Activated CD8-positive, alpha-beta memory T cell treated with anti-CD3 and anti-CD28 coated beads, Interleukin-2, amount 50 U/mL, for 24 hours (primary cell): Measurements from ENCODE around the gene CCDC71L.

ENCODE experiments used
- DNase-seq: peaks from one replicate; pipeline ENCODE4 v3.0.0-alpha.2; 2020; ENCODE audit errors: extremely low read depth

The CCDC71L gene

DNA sequence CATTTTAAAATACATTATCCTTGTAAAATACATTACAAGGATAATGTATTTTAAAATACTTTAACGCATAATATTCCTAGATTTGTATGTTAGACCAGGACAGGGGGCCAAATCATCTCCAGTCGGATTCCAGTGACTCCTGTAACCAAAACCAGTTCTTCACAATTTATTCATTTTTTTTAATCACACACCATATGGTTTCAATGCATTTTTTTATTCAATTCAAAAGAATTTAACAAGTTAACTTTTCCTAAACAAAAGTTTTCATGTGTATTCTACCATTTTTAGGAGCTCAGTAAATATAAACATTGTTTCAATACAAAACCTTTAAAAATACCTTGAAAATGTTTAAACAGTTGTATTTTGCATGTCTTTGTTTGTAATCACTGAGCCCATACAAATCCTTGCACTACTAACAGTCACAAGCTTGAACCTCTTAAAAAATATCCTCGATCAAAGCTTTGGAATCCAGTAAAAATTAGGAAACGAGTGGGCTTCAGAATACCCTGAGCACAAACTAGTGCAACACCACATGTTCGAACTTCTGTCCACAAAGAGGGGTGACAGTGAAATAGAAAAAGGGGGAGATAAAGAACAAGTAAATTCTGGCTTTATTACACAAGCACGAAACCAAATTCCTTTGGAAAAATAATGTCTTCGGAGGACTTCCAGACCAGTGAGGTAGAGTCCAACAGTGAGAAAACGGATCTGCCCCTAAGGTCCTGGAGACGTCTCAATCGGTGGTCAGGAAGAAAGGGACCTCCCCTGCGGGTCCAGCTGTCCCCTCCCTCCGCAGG is 1.6 kb downstream of the CCDC71L start:
- no peak for DNase-seq

DNA sequence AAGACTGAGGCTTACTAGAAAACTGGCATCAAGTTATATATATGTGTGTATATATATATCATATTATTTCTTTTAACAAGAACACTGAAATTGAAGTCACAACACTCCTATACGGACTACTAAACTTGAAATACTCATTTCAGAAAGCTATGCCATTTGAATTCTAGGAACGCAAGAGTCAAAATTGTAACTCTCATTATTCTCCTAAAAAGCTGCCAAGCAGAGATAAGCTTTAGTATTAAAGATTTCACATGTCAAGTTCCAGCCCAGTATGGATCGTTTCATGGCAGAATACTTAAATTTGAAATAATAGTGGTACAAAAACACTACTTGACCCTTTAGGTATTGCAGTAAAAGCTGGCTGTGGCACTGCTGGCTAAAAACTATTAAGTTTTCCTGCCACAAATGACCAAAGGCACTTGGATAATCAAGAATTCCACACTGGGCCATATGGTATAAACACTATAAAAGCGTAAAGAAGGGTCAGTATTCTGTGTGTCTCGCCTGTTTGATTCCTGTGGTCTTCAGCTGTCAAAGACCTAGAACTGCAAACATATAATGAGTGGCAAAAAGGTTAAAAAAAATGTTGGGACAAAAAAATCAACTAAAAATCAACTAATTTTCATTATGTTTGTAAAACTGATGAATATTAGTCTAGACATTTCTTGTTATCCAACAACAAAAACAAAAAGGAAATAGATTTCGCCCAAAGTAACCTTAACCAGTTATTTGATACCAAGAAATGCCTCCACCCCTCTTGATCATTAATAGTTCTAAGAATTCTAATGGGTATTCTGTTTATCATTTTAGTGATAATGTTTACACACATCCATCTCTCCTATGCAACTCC is 2.4 kb downstream of the CCDC71L start:
- no peak for DNase-seq

DNA sequence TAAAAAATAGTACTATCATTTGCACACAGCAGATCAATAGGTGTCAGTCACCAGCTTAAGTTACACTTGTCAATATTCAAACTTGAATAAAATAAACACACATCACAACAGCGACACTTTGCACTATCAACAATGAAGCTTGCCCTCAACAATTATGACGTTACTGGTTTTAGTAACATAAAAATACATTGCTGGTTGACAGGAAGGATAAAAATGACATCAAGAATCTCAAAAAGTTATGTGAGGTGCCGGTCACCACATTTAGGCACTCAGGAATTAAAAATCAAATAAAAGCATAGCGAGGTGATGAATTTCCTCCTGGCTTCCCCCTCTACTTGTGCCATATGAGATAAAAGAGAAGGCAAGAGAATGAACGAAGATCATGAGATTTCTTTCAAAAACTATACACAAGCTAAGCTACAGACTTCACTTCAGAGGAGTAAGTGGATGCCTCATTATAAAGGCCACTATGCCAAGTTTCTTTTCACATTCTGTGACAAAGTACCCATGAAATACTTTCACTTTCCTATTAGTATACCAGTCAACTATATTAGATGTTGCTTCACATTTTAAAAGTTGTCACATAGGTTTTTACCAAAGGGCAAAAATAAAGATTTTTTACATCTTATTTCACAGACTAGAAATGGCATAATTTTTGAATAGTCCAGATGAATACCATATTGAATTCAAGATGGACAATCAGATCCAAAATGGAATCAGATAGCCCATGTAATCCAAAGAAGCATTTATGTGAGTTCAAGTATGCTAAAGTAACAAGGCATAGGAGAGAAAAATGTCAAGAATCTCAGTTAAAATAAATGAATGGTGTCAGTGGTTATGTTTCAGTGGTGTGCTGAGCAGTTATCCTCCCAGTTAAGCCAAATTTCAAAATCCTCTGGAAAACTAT is 3.6 kb downstream of the CCDC71L start:
- no peak for DNase-seq

DNA sequence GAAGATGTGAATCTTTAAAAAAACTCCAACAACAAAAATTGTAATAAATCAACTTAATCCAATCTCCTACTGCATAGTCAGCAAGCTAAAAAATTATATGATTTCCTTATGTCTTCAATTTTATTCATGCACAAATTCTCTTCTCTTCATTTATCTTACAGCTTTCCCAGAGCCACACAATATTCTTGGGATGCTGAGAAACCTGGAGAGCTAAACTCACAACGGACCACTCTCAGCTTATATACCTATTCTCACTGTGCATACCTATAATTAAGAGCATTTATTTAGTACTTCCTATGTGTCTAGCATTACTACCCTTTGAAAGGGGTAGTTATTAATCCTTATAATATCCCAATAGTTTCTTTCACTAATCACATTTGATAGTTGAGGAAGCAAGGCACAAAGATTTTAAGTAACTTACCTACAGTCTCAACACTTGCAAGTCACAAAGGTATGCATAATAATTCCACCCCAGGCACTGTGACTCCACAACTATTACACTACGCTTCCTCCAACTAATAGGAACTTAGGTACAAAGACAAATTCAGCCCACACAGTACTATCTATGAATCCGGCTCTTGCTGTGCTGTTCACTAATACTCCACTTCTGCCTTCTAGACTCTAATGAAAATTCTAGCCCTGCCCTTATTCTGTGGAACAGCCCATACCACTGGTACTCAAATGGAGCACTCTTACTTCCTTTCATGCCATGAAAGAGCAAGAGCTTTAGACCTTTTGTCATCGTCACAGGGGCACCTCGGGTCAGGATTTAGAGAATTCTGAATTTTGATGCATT is 5.1 kb downstream of the CCDC71L start:
- no peak for DNase-seq

DNA sequence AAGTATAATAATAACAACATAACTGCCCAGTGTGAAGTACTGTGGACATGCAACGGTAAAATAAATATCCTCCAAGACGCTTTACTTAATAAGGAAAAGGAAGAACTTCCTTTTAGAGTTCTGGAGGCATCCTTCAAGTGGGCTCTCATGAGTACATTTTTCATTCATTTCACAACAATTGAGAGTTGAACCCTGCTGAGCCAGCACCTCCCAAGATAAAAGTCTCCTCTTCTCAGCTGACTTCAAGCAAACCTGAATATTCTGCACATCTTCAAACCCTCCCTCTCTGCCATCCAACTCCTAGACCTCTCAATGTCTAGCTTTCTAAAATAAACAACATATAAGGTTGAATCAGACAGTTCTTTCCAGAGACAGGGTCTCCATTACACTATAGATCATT is 7.5 kb downstream of the CCDC71L start:
- no peak for DNase-seq

GRCh38 chr7:106652909-106653308 is 8.0 kb downstream of the CCDC71L start:
- no peak for DNase-seq

- no peak for DNase-seq
Observed at GRCh38 chr7:106652092-106652491, 8.9 kb downstream of the CCDC71L start.

- DNase-seq, result no peak
Observed at GRCh38 chr7:106646256-106646655, 14.7 kb downstream of the CCDC71L start.

GRCh38 chr7:106644999-106645398 is 16.0 kb downstream of the CCDC71L start:
- no peak for DNase-seq

DNA sequence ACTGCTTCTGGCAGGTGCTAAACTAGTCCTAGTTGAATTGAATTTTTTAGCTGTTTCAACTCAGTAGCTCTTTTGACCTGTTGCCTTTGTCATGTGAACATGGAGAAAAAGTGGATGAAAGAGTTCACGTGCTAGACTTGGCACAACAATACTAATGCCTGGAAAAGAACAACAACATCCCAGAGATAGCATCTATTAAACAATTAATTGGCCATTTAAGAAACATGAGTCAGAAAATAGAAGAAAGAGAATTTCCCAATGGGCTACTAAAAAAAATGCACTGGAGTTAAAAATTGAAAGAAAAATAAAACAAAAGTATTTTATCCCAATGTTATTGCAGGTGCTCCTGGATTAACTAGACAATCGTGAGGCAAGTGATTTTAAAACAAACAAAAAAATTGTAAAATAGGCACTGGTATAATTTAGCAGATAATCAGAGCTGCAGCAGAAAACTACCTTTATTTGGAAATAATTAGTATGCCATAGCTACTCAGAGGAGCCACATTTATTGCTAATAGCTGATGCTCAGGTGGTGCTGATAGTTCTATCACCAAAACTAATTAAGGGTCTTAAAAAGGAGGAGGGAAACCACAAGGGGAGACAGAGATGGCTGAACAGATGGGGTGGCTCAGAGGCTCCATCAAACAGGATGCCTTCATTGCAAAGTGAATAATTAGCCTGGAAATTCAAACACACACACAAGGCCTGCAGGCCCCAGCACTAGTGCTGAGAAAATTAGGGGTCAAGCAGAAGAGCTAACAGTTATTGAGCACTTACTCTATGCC is 17.6 kb downstream of the CCDC71L start:
- DNase-seq, result no peak

GRCh38 chr7:106641416-106641815 is 19.5 kb downstream of the CCDC71L start:
- DNase-seq, result no peak

DNA sequence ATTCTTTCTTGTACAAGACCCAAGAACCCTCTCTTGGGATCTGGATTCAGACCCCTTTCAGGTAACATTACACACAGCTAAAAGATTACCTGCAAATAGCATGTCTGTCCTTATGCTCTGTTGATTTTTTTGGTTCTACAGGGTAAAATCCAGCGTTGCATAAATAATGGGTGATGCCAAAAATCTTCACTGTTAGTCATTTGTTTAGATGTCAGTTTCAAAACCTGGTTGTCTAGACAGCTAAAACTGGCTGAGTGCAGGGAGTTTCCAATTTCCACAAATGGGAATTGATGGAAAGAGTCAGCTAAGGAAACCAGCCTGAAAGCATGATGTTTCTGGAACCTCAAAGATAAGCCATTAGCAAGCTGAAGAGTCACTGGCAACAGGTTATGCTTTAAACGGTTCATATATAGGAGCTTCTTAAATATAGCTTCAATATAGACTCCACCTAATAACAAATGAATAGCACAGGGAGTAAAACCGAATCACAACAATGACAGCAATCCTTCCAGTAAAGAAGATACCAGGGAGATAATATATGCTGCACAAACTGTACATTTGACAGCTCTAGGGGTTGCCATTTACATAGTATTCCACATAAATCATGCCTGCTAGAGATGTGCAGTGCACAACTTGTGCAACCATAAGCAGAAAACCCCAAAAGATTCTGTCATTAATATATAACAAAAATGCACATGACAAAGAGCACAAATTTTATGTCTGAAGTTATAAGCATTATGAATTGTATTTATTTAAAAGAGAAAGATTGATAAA is 20.4 kb downstream of the CCDC71L start:
- DNase-seq, result no peak

DNA sequence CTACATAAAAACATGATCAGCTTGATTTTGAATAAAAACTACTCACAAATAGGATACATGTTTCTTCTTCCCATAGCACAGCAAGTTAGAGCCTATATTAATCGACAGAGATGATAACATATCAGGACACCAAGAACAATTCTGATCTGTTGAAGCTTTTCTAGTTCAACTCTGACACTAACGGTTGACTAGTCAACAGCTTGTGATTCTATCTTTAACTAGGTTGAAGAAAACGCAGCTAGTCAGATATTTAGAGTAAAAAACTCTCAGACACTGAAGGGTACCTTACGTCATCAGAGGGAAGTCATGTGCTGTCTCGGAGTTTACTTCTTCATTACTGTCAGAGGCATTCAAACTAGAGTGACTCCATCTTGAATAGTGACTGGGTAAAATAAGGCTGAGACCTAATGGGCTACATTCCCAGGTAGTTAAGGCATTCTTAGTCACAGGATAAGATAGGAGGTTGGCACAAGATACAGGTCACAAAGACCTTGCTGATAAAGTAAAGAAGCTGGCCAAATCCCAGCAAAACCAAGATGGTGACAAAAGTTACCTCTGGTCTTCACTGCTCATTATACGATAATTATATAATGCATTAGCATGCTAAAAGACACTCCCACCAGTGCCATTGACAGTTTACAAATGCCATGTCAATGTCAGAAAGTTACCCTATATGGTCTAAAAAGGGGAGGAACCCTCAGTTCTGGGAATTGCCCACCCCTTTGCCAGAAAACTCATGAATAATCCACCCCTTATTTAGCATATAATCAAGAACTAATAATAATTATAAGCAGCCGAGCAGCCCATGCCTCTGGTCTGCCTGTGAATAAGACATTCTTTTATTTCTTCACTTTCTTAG is 21.3 kb downstream of the CCDC71L start:
- DNase-seq, result no peak

- DNase-seq, result no peak
Observed at GRCh38 chr7:106635411-106635810, 25.5 kb downstream of the CCDC71L start.

- no peak for DNase-seq
Observed at GRCh38 chr7:106634958-106635357, 26.0 kb downstream of the CCDC71L start.

DNA sequence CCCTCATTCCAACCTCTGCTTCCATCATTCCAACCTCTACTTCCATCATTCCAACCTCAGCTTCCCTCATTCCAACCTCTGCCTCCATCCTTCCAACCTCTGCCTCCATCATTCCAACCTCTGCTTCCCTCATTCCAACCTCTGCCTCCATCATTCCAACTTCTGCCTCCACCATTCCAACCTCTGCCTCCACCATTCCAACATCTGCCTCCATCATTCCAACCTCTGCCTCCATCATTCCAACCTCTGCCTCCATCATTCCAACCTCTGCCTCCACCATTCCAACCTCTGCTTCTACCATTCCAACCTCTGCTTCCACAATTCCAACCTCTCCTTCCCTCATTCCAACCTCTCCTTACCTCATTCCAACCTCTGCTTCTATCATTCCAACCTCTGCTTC is 30.3 kb downstream of the CCDC71L start:
- no peak for DNase-seq

GRCh38 chr7:106629516-106629915 is 31.4 kb downstream of the CCDC71L start:
- no peak for DNase-seq

DNA sequence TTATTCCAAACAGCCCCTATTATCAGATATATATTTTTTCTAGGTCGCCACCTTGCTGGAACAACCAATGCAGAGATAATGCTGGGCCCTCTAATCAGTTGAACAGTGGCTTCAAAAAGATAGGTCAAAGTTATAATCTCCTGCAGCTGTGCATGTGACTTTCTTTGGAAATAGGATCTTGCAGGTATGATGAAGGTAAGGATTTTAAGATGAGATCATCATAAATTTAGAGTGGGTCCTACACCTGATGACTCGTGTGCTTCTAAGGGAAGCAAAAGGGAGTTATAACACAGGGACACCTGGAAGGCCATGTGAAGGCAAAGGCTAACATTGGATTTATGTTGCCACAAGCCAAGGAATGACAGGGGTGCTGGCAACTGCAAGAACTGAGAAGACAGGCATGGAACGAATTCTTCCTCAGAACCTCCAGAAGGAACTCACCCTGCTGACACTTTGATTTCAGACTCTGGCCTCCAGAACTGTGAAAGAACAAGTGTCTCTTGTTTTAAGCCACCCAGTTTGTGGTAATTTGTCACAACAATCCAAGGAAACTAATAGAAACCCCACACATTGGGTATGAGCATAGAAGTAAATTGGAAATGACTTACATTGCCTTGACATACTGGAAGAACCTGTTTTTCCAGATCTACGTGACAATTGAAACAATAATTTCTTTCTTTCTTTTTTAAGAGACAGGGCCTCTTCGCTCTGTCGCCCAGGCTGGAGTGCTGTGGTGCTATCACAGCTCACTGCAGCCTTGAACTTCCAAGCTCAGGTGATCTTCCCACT is 34.4 kb downstream of the CCDC71L start:
- no peak for DNase-seq
